ENCODE measurements around the gene ERF. TPM values are rescaled to one million over a fixed set of nuclear protein-coding genes. Genes with fewer than 3 reads are reported as not detected.

ERF gene
- total and polyA plus RNA-seq, 2 of the 8 experiments (the other 6 are each of a cell fraction or from before 2014, with no cell fraction given), result 43.7 to 62.7 TPM

GRCh38 chr19:42273407-42274064 is 18.6 kb upstream of the ERF start:
- H3K36me3 ChIP-seq (ENCODE audit: control insufficient read depth in 2 of 4, insufficient read depth in 4 of 4, low read length in 3 of 4), result peaks cover 0 to 15% (median 5%) of the 10 kb centered on the region in 4 experiments; a peak in 2 of 8 replicates
- H4K8ac ChIP-seq (ENCODE audit: extremely low read depth, insufficient read depth, low read length), result no peak overlapping the region
- H3K4me1 ChIP-seq (replicated peaks in 1 of 4; ENCODE audit: control insufficient read depth in 3 of 4, insufficient read depth in 4 of 4, low read length in 3 of 4), result peaks cover 0 to 19% (median 7%) of the 10 kb centered on the region in 4 experiments; a peak in 5 of 7 replicates
- no peak overlapping the region for H4K5ac ChIP-seq (ENCODE audit: insufficient read length, low read depth, low read length)
- no peak for FAIRE-seq
- H3K4me2 ChIP-seq (ENCODE audit: insufficient read depth in 1 of 2, low read depth in 2 of 2, low read length in 2 of 2), result no peak overlapping the region
- POLR2A ChIA-PET (ENCODE audit: partially characterized antibody), result interaction anchor here (1.1 to 1.5 kb wide), 3 partner anchors 9 to 26 kb away, joined by 3 to 5 read pairs (median 4); no protein-coding TSS in a partner anchor
- no peak overlapping the region for H2BK120ac ChIP-seq (replicated peaks; ENCODE audit: low read depth, low read length)
- H3K27ac ChIP-seq (ENCODE audit: low read depth, low read length), result no peak overlapping the region
- WGBS, 2 experiments (ENCODE audit: extremely low coverage in 1 of 2, insufficient coverage in 1 of 2, insufficient read length in 1 of 2, insufficient replicate concordance in 2 of 2, low coverage in 1 of 2, low lambda C conversion rate in 2 of 2, missing lambda C conversion rate in 1 of 2), result 96 to 100% methylated on average over 1 to 22 of the region's 43 CpGs
- no peak overlapping the region for H2BK12ac ChIP-seq (ENCODE audit: low read depth, low read length)
- no peaks in the 10 kb centered on the region for H3K9me3 ChIP-seq (ENCODE audit: insufficient read depth in 2 of 2, low read depth in 1 of 2, low read length in 1 of 2)
- H3K18ac ChIP-seq (ENCODE audit: extremely low read depth, low read length), result no peak overlapping the region
- H2BK15ac ChIP-seq (ENCODE audit: low read length), result no peak overlapping the region
- no peak overlapping the region for H3K56ac ChIP-seq (replicated peaks; ENCODE audit: insufficient read length, low read depth, low read length)
- CTCF ChIA-PET (ENCODE audit: partially characterized antibody), result interaction anchor here (0.9 to 2.3 kb wide), 4 partner anchors 22 to 57 kb away, joined by 3 to 24 read pairs (median 4); partner anchors contain the start of gene GSK3A
- H2BK5ac ChIP-seq (ENCODE audit: low read depth, low read length), result no peak overlapping the region
- no peak overlapping the region for H4K91ac ChIP-seq (replicated peaks; ENCODE audit: insufficient read length, low read length)
- H3K4ac ChIP-seq (replicated peaks; ENCODE audit: insufficient read length, low read depth, low read length), result no peak overlapping the region
- no peak overlapping the region for H2AK5ac ChIP-seq (ENCODE audit: low read depth, low read length)
- H3K4me3 ChIP-seq (ENCODE audit: extremely low read depth in 1 of 4, insufficient read depth in 2 of 4, low read depth in 3 of 4, low read length in 4 of 4), result no peak overlapping the region
- H3K27me3 ChIP-seq (replicated peaks in 1 of 4; ENCODE audit: control insufficient read depth in 3 of 4, extremely low read depth in 1 of 4, insufficient read depth in 3 of 4, low read length in 3 of 4), result no peaks in the 10 kb centered on the region
- no peak overlapping the region for H3K9ac ChIP-seq (replicated peaks in 1 of 4; ENCODE audit: extremely low read depth in 1 of 4, low read depth in 3 of 4, low read length in 3 of 4)
- no peak for DNase-seq (ENCODE audit: low read depth in 1 of 2, low spot score in 2 of 2)
- peaks cover 0 to 9% of the 10 kb centered on the region in 2 experiments; a peak in 1 of 4 replicates for H3K79me2 ChIP-seq (ENCODE audit: control insufficient read depth in 1 of 2, insufficient read depth in 2 of 2, low read length in 2 of 2)
- peaks cover 5% of the 10 kb centered on the region; the same call in 1 of the 2 replicates for H3K23me2 ChIP-seq (ENCODE audit: low read depth, low read length)
- no peak overlapping the region for H3K14ac ChIP-seq (ENCODE audit: insufficient read length)
- H3K23ac ChIP-seq (ENCODE audit: insufficient read length), result no peak overlapping the region
- H2AFZ ChIP-seq (ENCODE audit: low read length), result no peak overlapping the region
- H4K20me1 ChIP-seq (replicated peaks in 1 of 2; ENCODE audit: control insufficient read depth in 1 of 2, insufficient read depth in 2 of 2, low read length in 2 of 2), result peaks cover 0 to 8% of the 10 kb centered on the region in 2 experiments
- no peak overlapping the region for H2BK20ac ChIP-seq (ENCODE audit: low read length)
- H3K79me1 ChIP-seq (ENCODE audit: low read depth, low read length), result peaks cover 5% of the 10 kb centered on the region
- TF ChIP-seq PHF8 (conservative IDR thresholded peaks at IDR 0.05; ENCODE audit: low read depth, low read length) (no peak), SIRT6 (IDR thresholded peaks at IDR 0.05; ENCODE audit: low read length) (no peak), TBP (IDR thresholded peaks at IDR 0.05; ENCODE audit: low read depth, low read length) (no peak), RFX5 (IDR thresholded peaks at IDR 0.05; ENCODE audit: borderline replicate concordance, low read depth, low read length) (no peak), GABPA (IDR thresholded peaks at IDR 0.05; ENCODE audit: borderline replicate concordance, insufficient read depth, low read length) (no peak), POU5F1 (IDR thresholded peaks at IDR 0.05; ENCODE audit: low read depth, low read length) (no peak), HDAC6 (IDR thresholded peaks at IDR 0.05; ENCODE audit: low read depth, low read length) (no peak), ATF3 (IDR thresholded peaks at IDR 0.05; ENCODE audit: insufficient read depth, low read depth, low read length) (no peak), EGR1 (IDR thresholded peaks at IDR 0.05; ENCODE audit: borderline replicate concordance, low read depth, low read length) (no peak), RXRA (IDR thresholded peaks at IDR 0.05; ENCODE audit: insufficient read depth, low read depth, low read length) (no peak), SP1 (IDR thresholded peaks at IDR 0.05; ENCODE audit: low read depth, low read length) (no peak), GTF2F1 (IDR thresholded peaks at IDR 0.05; ENCODE audit: borderline replicate concordance, low read depth, low read length) (no peak), TCF12 (IDR thresholded peaks at IDR 0.05; ENCODE audit: low read depth, low read length) (no peak)
